HepG2 (cell line): Measurements from ENCODE around the gene SEPTIN5.

Experiments used
- ASH2L ChIP-seq: fragments of 300-600, 200-600 bp; sonication (generic); IDR thresholded peaks from 2 replicates; pipeline ENCODE4 v1.7.0; 2017; ENCODE audit warnings: low read depth, mild to moderate bottlenecking, moderate library complexity, mixed read lengths, low read length; ENCODE audit not compliant: insufficient read length
- HNF4A ChIP-seq: sonication (generic); formaldehyde crosslinking; IDR thresholded peaks from 2 replicates; pipeline ENCODE4 v1.4.0; 2020; ENCODE audit warnings: missing genetic modification reagents
- NBN ChIP-seq: fragments of 450-650 bp; conservative IDR thresholded peaks from 2 replicates; pipeline ENCODE4 v1.6.1; 2017
- NFATC3 ChIP-seq: sonication (generic); formaldehyde crosslinking; IDR thresholded peaks from 2 replicates; pipeline ENCODE4 v1.5.1; 2020; ENCODE audit warnings: mild to moderate bottlenecking, missing genetic modification reagents
- NR2C2 ChIP-seq: sonication (generic); formaldehyde crosslinking; IDR thresholded peaks from 2 replicates; pipeline ENCODE4 v1.4.0; 2020; ENCODE audit warnings: missing genetic modification reagents, mild to moderate bottlenecking, moderate library complexity, borderline replicate concordance
- RBAK ChIP-seq: sonication (generic); formaldehyde crosslinking; IDR thresholded peaks from 2 replicates; pipeline ENCODE4 v1.5.1; 2020; ENCODE audit warnings: mild to moderate bottlenecking, missing genetic modification reagents
- ZNF776 ChIP-seq: sonication (generic); formaldehyde crosslinking; IDR thresholded peaks from 2 replicates; pipeline ENCODE4 v1.4.0; 2020; ENCODE audit warnings: mild to moderate bottlenecking, missing genetic modification reagents
- TF ChIP-seq, protein P1 (sequence below): sonication (generic); formaldehyde crosslinking; IDR thresholded peaks from 2 replicates; pipeline ENCODE4 v1.8.0; 2022; ENCODE audit warnings: mild to moderate bottlenecking, missing genetic modification reagents, moderate library complexity
- TF ChIP-seq, protein P2 (sequence below): sonication (generic); formaldehyde crosslinking; IDR thresholded peaks from 2 replicates; pipeline ENCODE4 v1.4.0; 2020; ENCODE audit warnings: missing genetic modification reagents
- TF ChIP-seq, protein P3 (sequence below): sonication (generic); formaldehyde crosslinking; IDR thresholded peaks from 2 replicates; pipeline ENCODE4 v1.5.0; 2020; ENCODE audit warnings: mild to moderate bottlenecking, missing genetic modification reagents, moderate library complexity

DNA sequence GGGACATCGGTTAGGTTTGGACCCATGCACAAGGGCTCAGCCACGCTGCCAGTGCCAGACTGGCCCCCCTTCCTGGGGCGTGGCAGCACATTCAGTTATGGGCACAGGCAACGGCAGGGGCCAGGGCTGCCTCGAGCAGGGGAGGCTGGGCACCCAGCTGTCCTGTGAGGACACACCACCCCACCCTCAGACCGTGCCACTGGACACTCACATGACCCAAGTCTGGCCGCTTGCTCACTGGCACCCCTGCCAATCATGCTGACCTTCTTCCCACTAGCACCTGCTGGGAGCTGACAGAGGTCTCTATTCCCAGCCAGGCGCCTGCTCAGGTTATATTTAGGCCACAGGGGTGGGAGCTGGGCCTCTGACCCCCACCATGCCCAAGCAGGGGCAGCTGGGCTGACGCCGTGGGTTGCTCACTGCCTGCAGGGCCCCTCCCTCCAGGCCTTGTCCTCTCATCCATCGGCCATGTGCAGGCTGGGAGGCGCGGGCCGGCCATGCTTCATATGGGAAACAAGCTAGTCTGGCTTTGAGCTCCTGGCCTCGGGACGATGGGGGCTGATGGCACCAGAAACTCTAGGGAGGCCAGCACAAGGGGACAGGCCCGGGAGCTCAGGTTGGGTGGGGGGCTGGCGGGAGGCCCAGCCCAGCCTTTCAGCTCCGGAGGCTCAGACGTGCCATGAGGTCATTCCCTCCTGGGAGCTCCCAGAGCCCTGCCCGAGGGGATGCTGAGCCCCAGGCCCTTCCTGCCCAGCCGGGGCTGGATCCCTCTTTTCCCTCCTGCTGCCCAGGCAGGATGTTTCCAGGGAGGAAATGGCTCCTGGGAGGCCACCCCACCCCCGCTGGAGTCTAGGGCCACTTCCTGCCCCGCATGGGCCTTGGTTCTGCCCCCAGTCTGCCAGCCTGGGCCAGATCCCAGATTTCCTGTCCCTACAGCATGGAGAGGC, 31.1 kb downstream of the SEPTIN5 start:
- no peak for TF ChIP-seq NFATC3 (CRISPR knock-in tag)
- no peak for TF ChIP-seq RBAK (CRISPR knock-in tag)
- TF ChIP-seq, protein P1, sequence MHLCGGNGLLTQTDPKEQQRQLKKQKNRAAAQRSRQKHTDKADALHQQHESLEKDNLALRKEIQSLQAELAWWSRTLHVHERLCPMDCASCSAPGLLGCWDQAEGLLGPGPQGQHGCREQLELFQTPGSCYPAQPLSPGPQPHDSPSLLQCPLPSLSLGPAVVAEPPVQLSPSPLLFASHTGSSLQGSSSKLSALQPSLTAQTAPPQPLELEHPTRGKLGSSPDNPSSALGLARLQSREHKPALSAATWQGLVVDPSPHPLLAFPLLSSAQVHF (CRISPR knock-in tag): no peak
- TF ChIP-seq NBN: no peak
- TF ChIP-seq, protein P2, sequence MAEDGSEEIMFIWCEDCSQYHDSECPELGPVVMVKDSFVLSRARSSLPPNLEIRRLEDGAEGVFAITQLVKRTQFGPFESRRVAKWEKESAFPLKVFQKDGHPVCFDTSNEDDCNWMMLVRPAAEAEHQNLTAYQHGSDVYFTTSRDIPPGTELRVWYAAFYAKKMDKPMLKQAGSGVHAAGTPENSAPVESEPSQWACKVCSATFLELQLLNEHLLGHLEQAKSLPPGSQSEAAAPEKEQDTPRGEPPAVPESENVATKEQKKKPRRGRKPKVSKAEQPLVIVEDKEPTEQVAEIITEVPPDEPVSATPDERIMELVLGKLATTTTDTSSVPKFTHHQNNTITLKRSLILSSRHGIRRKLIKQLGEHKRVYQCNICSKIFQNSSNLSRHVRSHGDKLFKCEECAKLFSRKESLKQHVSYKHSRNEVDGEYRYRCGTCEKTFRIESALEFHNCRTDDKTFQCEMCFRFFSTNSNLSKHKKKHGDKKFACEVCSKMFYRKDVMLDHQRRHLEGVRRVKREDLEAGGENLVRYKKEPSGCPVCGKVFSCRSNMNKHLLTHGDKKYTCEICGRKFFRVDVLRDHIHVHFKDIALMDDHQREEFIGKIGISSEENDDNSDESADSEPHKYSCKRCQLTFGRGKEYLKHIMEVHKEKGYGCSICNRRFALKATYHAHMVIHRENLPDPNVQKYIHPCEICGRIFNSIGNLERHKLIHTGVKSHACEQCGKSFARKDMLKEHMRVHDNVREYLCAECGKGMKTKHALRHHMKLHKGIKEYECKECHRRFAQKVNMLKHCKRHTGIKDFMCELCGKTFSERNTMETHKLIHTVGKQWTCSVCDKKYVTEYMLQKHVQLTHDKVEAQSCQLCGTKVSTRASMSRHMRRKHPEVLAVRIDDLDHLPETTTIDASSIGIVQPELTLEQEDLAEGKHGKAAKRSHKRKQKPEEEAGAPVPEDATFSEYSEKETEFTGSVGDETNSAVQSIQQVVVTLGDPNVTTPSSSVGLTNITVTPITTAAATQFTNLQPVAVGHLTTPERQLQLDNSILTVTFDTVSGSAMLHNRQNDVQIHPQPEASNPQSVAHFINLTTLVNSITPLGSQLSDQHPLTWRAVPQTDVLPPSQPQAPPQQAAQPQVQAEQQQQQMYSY: no peak
- TF ChIP-seq ASH2L: no peak
- TF ChIP-seq HNF4A (CRISPR knock-in tag): no peak
- no peak for TF ChIP-seq NR2C2
- TF ChIP-seq, protein P3, sequence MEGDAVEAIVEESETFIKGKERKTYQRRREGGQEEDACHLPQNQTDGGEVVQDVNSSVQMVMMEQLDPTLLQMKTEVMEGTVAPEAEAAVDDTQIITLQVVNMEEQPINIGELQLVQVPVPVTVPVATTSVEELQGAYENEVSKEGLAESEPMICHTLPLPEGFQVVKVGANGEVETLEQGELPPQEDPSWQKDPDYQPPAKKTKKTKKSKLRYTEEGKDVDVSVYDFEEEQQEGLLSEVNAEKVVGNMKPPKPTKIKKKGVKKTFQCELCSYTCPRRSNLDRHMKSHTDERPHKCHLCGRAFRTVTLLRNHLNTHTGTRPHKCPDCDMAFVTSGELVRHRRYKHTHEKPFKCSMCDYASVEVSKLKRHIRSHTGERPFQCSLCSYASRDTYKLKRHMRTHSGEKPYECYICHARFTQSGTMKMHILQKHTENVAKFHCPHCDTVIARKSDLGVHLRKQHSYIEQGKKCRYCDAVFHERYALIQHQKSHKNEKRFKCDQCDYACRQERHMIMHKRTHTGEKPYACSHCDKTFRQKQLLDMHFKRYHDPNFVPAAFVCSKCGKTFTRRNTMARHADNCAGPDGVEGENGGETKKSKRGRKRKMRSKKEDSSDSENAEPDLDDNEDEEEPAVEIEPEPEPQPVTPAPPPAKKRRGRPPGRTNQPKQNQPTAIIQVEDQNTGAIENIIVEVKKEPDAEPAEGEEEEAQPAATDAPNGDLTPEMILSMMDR (CRISPR knock-in tag): no peak
- no peak for TF ChIP-seq ZNF776
